ENCODE results near the gene CHRNE. TPM values are rescaled to one million over a fixed set of nuclear protein-coding genes. Genes with fewer than 3 reads are reported as not detected.

The CHRNE gene
- total and polyA plus RNA-seq, 2 of the 4 experiments (the other 2 are of a cell fraction), result under 0.01 to 0.21 TPM

DNA sequence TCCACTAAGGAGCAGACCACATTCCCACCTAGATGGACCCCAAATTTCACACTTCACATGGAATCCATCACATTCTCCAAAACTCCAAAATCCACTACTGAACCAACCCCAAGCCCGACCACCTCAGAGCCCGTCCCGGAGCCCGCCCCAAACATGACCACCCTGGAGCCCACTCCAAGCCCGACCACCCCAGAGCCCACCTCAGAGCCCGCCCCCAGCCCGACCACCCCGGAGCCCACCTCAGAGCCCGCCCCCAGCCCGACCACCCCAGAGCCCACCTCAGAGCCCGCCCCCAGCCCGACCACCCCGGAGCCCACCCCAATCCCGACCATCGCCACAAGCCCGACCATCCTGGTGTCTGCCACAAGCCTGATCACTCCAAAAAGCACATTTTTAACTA is 30.7 kb upstream of the CHRNE start:
- Histone ChIP-seq H2BK5ac (ENCODE audit: low read depth, low read length, poor library complexity, severe bottlenecking) (no peak overlapping the region), H4K5ac (ENCODE audit: low read depth, low read length) (no peak overlapping the region), H3K4me1 (ENCODE audit: control insufficient read depth, insufficient read depth, low read length) (peaks cover 7% of the 10 kb centered on the region), H4K20me1 (ENCODE audit: insufficient read depth, low read length) (0 out of 2 replicates have a peak, but pooled peaks cover under 1% of the 10 kb centered on the region), H4K8ac (ENCODE audit: low read depth in 2 of 2, low read length in 2 of 2) (no peak overlapping the region), H3K9ac (ENCODE audit: low read depth, low read length) (no peak overlapping the region), H3K4me3 (ENCODE audit: insufficient read depth, low read depth, low read length) (no peak overlapping the region), H2AK5ac (ENCODE audit: low read depth, low read length) (no peak overlapping the region), H3K9me3 (ENCODE audit: control insufficient read depth, insufficient read depth, low read length) (no peaks in the 10 kb centered on the region), H3K4me2 (ENCODE audit: low read depth, low read length) (no peak overlapping the region), H2AFZ (replicated peaks; ENCODE audit: low read length, poor library complexity) (no peak overlapping the region), H3K56ac (ENCODE audit: extremely low read depth, insufficient read depth, low read length) (no peak overlapping the region), H2AK9ac (replicated peaks; ENCODE audit: low read depth, low read length, poor library complexity) (no peak overlapping the region), H3K36me3 (ENCODE audit: control insufficient read depth, insufficient read depth, low read length) (peaks cover 19% of the 10 kb centered on the region), H3K14ac (replicated peaks; ENCODE audit: low read depth, low read length) (no peak overlapping the region), H3K23ac (ENCODE audit: low read depth, low read length) (no peak overlapping the region), H3K27ac (ENCODE audit: insufficient read depth, low read length) (no peak overlapping the region), H4K91ac (ENCODE audit: insufficient read depth, low read depth, low read length) (no peak overlapping the region), H2BK20ac (ENCODE audit: low read depth, low read length) (no peak overlapping the region), H3K4ac (ENCODE audit: low read depth, low read length) (no peak overlapping the region), H3K9me1 (ENCODE audit: insufficient read depth, low read length) (peaks cover 12% of the 10 kb centered on the region), H2BK120ac (ENCODE audit: low read depth, low read length) (no peak overlapping the region), H2BK15ac (ENCODE audit: low read depth, low read length) (no peak overlapping the region), H3K79me1 (ENCODE audit: low read depth in 1 of 2, low read length in 2 of 2) (peaks cover 2 to 11% of the 10 kb centered on the region in 2 experiments; a peak in 3 of 4 replicates), H3K27me3 (ENCODE audit: control insufficient read depth, insufficient read depth, low read length) (no peaks in the 10 kb centered on the region), H3K18ac (ENCODE audit: low read depth, low read length) (no peak overlapping the region)
- intact Hi-C loops (cut with micrococcal nuclease), result no loop called here
- no TSS peak for BruUV-seq (replicated peaks)
- CTCF ChIA-PET, result interaction anchor here (0.5 kb wide), 1 partner anchor 20 kb away, joined by 4 read pairs; no protein-coding TSS in a partner anchor
- POLR2A ChIA-PET (ENCODE audit: unreplicated experiment), result no interaction called here
- dilution Hi-C loops (cut with HindIII; ENCODE audit: low sequenced_read_pairs, unreplicated experiment), result no loop called here
- DNase-seq, result no peak
- no peak for TF ChIP-seq RFX5 (IDR thresholded peaks at IDR 0.05; ENCODE audit: low read depth, low read length)
- no peak for TF ChIP-seq RAD21 (IDR thresholded peaks at IDR 0.05; ENCODE audit: low read length)
- TF ChIP-seq, protein P1, sequence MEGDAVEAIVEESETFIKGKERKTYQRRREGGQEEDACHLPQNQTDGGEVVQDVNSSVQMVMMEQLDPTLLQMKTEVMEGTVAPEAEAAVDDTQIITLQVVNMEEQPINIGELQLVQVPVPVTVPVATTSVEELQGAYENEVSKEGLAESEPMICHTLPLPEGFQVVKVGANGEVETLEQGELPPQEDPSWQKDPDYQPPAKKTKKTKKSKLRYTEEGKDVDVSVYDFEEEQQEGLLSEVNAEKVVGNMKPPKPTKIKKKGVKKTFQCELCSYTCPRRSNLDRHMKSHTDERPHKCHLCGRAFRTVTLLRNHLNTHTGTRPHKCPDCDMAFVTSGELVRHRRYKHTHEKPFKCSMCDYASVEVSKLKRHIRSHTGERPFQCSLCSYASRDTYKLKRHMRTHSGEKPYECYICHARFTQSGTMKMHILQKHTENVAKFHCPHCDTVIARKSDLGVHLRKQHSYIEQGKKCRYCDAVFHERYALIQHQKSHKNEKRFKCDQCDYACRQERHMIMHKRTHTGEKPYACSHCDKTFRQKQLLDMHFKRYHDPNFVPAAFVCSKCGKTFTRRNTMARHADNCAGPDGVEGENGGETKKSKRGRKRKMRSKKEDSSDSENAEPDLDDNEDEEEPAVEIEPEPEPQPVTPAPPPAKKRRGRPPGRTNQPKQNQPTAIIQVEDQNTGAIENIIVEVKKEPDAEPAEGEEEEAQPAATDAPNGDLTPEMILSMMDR (conservative IDR thresholded peaks at IDR 0.05; ENCODE audit: low read depth, low read length), result no peak
- TF ChIP-seq CEBPB (IDR thresholded peaks at IDR 0.05; ENCODE audit: low read depth, low read length), result no peak
- TF ChIP-seq, protein P2, sequence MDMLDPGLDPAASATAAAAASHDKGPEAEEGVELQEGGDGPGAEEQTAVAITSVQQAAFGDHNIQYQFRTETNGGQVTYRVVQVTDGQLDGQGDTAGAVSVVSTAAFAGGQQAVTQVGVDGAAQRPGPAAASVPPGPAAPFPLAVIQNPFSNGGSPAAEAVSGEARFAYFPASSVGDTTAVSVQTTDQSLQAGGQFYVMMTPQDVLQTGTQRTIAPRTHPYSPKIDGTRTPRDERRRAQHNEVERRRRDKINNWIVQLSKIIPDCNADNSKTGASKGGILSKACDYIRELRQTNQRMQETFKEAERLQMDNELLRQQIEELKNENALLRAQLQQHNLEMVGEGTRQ (IDR thresholded peaks at IDR 0.05; ENCODE audit: low read depth, low read length), result no peak
- TF ChIP-seq RCOR1 (IDR thresholded peaks at IDR 0.05; ENCODE audit: insufficient replicate concordance, low read length), result no peak
- no peak for TF ChIP-seq POLR2A (IDR thresholded peaks at IDR 0.05; ENCODE audit: low read depth, low read length)
- no peak for TF ChIP-seq BHLHE40 (IDR thresholded peaks at IDR 0.05; ENCODE audit: low read depth, low read length)
- TF ChIP-seq, protein P3, sequence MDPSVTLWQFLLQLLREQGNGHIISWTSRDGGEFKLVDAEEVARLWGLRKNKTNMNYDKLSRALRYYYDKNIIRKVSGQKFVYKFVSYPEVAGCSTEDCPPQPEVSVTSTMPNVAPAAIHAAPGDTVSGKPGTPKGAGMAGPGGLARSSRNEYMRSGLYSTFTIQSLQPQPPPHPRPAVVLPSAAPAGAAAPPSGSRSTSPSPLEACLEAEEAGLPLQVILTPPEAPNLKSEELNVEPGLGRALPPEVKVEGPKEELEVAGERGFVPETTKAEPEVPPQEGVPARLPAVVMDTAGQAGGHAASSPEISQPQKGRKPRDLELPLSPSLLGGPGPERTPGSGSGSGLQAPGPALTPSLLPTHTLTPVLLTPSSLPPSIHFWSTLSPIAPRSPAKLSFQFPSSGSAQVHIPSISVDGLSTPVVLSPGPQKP (IDR thresholded peaks at IDR 0.05; ENCODE audit: borderline replicate concordance, low read depth, low read length), result no peak
- TF ChIP-seq SMC3 (IDR thresholded peaks at IDR 0.05; ENCODE audit: low read depth, low read length), result no peak
- TF ChIP-seq NFE2L2 (IDR thresholded peaks at IDR 0.05; ENCODE audit: low read depth, low read length), result no peak
- no peak for TF ChIP-seq MAFK (IDR thresholded peaks at IDR 0.05; ENCODE audit: low read depth, low read length)
- no peak for TF ChIP-seq FOS (IDR thresholded peaks at IDR 0.05; ENCODE audit: low read depth, low read length)
- TF ChIP-seq CHD1 (IDR thresholded peaks at IDR 0.05; ENCODE audit: low read depth, low read length), result no peak
- TF ChIP-seq MAZ (IDR thresholded peaks at IDR 0.05; ENCODE audit: borderline replicate concordance, low read depth, low read length), result no peak
- no peak for TF ChIP-seq MXI1 (IDR thresholded peaks at IDR 0.05; ENCODE audit: borderline replicate concordance, low read depth, low read length)
- in situ Hi-C loops (cut with MboI; ENCODE audit: low sequenced_read_pairs), result no loop called here
- 76% methylated on average over 3 of the region's 16 CpGs; no CpG with 5 or more reads in 1 of the 2 experiments for WGBS, 2 experiments (ENCODE audit: extremely low coverage in 2 of 2, insufficient read length in 1 of 2)
- no peak for ATAC-seq (ENCODE audit: low read depth)
